NB4 (cell line): ENCODE measurements around the gene NDST4.
"Not testable (repeated sequence)": the region's sequence is repeated elsewhere in the genome, so short reads cannot be mapped to it uniquely, and the experiment has no call there.

Experiments
- MYC ChIP-seq: IDR thresholded peaks from 2 replicates; pipeline ENCODE4 v1.6.1; 2011; ENCODE audit warnings: low read depth, low read length
- POLR2A ChIP-seq: IDR thresholded peaks from 2 replicates; pipeline ENCODE4 v1.6.1; 2011; ENCODE audit warnings: mild to moderate bottlenecking; ENCODE audit not compliant: insufficient read length; ENCODE audit errors: extremely low read depth
- TF ChIP-seq, protein P1 (sequence below): IDR thresholded peaks from one replicate; pipeline ENCODE4 v1.5.1; 2012; ENCODE audit warnings: low read depth, low read length
- TF ChIP-seq, protein P2 (sequence below): IDR thresholded peaks from 2 replicates; pipeline ENCODE4 v1.6.1; 2011; ENCODE audit warnings: low read depth, low read length

DNA sequence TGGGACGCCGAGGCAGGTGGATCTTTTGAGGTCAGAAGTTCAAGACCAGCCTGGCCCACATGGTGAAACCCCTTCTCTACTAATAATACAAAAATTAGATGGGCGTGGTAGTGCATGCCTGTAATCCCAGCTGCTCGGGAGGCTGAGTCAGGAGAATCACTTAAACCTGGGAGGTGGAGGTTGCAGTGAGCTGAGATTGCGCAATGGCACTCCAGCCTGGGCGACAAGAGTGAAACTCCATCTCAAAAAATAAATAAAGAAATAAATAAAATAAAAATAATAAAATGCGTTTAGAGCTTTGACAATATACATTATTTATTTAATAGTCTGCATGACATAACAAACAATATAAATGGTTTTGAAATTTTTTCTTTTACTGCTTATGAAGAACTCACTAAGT, 133.0 kb downstream of the NDST4 start:
- TF ChIP-seq, protein P1, sequence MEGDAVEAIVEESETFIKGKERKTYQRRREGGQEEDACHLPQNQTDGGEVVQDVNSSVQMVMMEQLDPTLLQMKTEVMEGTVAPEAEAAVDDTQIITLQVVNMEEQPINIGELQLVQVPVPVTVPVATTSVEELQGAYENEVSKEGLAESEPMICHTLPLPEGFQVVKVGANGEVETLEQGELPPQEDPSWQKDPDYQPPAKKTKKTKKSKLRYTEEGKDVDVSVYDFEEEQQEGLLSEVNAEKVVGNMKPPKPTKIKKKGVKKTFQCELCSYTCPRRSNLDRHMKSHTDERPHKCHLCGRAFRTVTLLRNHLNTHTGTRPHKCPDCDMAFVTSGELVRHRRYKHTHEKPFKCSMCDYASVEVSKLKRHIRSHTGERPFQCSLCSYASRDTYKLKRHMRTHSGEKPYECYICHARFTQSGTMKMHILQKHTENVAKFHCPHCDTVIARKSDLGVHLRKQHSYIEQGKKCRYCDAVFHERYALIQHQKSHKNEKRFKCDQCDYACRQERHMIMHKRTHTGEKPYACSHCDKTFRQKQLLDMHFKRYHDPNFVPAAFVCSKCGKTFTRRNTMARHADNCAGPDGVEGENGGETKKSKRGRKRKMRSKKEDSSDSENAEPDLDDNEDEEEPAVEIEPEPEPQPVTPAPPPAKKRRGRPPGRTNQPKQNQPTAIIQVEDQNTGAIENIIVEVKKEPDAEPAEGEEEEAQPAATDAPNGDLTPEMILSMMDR: not testable (repeated sequence)
- not testable (repeated sequence) for TF ChIP-seq MYC, POLR2A
- TF ChIP-seq, protein P2, sequence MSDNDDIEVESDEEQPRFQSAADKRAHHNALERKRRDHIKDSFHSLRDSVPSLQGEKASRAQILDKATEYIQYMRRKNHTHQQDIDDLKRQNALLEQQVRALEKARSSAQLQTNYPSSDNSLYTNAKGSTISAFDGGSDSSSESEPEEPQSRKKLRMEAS: not testable (repeated sequence)
